HG02970 (cell line): ENCODE measurements around the gene CSNK1G1.
"Not testable (repeated sequence)": the region's sequence is repeated elsewhere in the genome, so short reads cannot be mapped to it uniquely, and the experiment has no call there.

ENCODE experiments used
- ATAC-seq: cut with Tn5 transposase; IDR thresholded peaks from one replicate; pipeline ENCODE4 v1.9.1; 2021; ENCODE audit warnings: mild to moderate bottlenecking, moderate library complexity, moderate number of reproducible peaks; ENCODE audit not compliant: unreplicated experiment, low FRiP score

CSNK1G1 gene

GRCh38 chr15:64247535-64247905 is 108.5 kb downstream of the CSNK1G1 start:
- no peak for ATAC-seq

- no peak for ATAC-seq
Observed at GRCh38 chr15:64246364-64247189, 109.4 kb downstream of the CSNK1G1 start.

- ATAC-seq: no peak
Observed at GRCh38 chr15:64245405-64245804, 110.6 kb downstream of the CSNK1G1 start.

GRCh38 chr15:64237677-64238076 is 118.3 kb downstream of the CSNK1G1 start:
- no peak for ATAC-seq

- no peak for ATAC-seq
Observed at GRCh38 chr15:64236156-64236894, 119.6 kb downstream of the CSNK1G1 start.

GRCh38 chr15:64235552-64235951 is 120.4 kb downstream of the CSNK1G1 start:
- no peak for ATAC-seq

- ATAC-seq: no peak
Observed at GRCh38 chr15:64233299-64233698, 122.7 kb downstream of the CSNK1G1 start.

- ATAC-seq: no peak
Observed at GRCh38 chr15:64232400-64232799, 123.6 kb downstream of the CSNK1G1 start.

GRCh38 chr15:64229129-64229724 is 126.7 kb downstream of the CSNK1G1 start:
- no peak for ATAC-seq

GRCh38 chr15:64225804-64226203 is 130.2 kb downstream of the CSNK1G1 start:
- no peak for ATAC-seq

GRCh38 chr15:64224511-64224910 is 131.5 kb downstream of the CSNK1G1 start:
- ATAC-seq: no peak

GRCh38 chr15:64223882-64224281 is 132.1 kb downstream of the CSNK1G1 start:
- no peak for ATAC-seq

- ATAC-seq: no peak
Observed at GRCh38 chr15:64222573-64223366, 133.2 kb downstream of the CSNK1G1 start.

GRCh38 chr15:64221911-64222310 is 134.1 kb downstream of the CSNK1G1 start:
- not testable (repeated sequence) for ATAC-seq

GRCh38 chr15:64217429-64217750 is 138.6 kb downstream of the CSNK1G1 start:
- not testable (repeated sequence) for ATAC-seq

- ATAC-seq: no peak
Observed at GRCh38 chr15:64216730-64217428, 139.1 kb downstream of the CSNK1G1 start.

- no peak for ATAC-seq
Observed at GRCh38 chr15:64216196-64216595, 139.8 kb downstream of the CSNK1G1 start.

GRCh38 chr15:64213646-64214045 is 142.3 kb downstream of the CSNK1G1 start:
- ATAC-seq: no peak

- ATAC-seq: no peak
Observed at GRCh38 chr15:64211696-64212095, 144.3 kb downstream of the CSNK1G1 start.

- no peak for ATAC-seq
Observed at GRCh38 chr15:64210371-64210770, 145.6 kb downstream of the CSNK1G1 start.
